BJ (cell line): Measurements from ENCODE around the gene PET100. TPM values are rescaled to one million over a fixed set of nuclear protein-coding genes. Genes with fewer than 3 reads are reported as not detected.

Experiments used
- CTCF ChIA-PET: fragments of 350-600 bp; formaldehyde crosslinking; extraction: SDS; loops from one replicate; lab custom pipeline; 2021; ENCODE audit warnings: antibody characterized with exemption, inconsistent platforms; lab: Yijun Ruan, JAX
- POLR2A ChIA-PET: fragments of 300-600 bp; sonication (Branson Sonifier 250); formaldehyde crosslinking; extraction: SDS; loops from one replicate; lab custom pipeline; 2021; ENCODE audit warnings: antibody characterized with exemption; lab: Charles Lee
- DNase-seq: peaks from one replicate; pipeline ENCODE4 v3.0.0-alpha.2; 2011; ENCODE audit warnings: low read depth
- H3K27me3 ChIP-seq: 2 replicates; pipeline ENCODE4 v1.6.0; 2011; ENCODE audit warnings: low read length; ENCODE audit not compliant: control insufficient read depth, insufficient read depth
- H3K36me3 ChIP-seq: 2 replicates; pipeline ENCODE4 v1.5.1; 2011; ENCODE audit warnings: low read length; ENCODE audit not compliant: control insufficient read depth, insufficient read depth
- H3K4me3 ChIP-seq: 2 replicates; pipeline ENCODE4 v1.5.1; 2011; ENCODE audit warnings: low read depth, mild to moderate bottlenecking, control low read depth, low read length
- polyA plus RNA-seq: library from polyadenylated mRNA; depleted of rRNA; stranded (reverse); fragments of >200 nt; gene quantifications from 2 replicates; pipeline ENCODE4 v1.2.3, GENCODE V29; 2011
- TF ChIP-seq, protein P1 (sequence below): IDR thresholded peaks from 2 replicates; pipeline ENCODE4 v1.5.1; 2011; ENCODE audit warnings: low read depth, mild to moderate bottlenecking, control low read depth, inconsistent platforms, low read length, moderate library complexity; ENCODE audit not compliant: insufficient read depth

PET100 gene
- polyA plus RNA-seq, 1 experiment: 8.9 TPM

DNA sequence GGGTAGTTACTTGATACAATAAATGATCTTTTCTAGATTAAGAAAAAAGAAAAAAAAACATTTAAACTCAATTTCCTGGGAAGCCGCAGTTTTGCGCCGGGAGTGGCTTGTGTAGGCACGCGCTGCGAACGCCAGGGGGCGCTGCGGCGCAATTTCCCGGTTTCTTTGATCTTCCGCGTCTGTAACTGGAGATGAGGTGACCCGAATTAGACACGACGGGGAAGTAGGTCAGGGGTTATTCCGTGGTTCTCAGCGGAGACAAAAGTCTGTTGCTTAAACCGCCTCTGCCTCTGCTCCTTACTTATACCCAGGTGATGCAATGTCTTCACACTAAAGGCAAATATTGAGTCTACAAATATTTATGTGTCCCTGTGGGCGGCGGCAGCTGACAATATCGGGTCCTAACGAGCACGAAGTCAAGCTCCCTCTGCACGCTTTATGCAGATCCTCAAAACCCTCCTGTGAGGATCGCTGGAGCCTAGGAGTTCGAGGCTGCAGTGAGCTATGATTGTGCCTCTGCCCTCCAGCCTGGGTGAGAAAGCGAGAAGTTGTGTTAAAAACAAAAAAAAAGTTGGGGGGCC, 22.6 kb downstream of the PET100 start:
- DNase-seq: peak; percentile 19
- no peak overlapping the region; the same call in 1 of the 2 replicates for H3K4me3 ChIP-seq
- POLR2A ChIA-PET: no interaction called here
- H3K27me3 ChIP-seq: peaks cover 3% of the 10 kb centered on the region; the same call in 1 of the 2 replicates
- no peaks in the 10 kb centered on the region for H3K36me3 ChIP-seq
- TF ChIP-seq, protein P1, sequence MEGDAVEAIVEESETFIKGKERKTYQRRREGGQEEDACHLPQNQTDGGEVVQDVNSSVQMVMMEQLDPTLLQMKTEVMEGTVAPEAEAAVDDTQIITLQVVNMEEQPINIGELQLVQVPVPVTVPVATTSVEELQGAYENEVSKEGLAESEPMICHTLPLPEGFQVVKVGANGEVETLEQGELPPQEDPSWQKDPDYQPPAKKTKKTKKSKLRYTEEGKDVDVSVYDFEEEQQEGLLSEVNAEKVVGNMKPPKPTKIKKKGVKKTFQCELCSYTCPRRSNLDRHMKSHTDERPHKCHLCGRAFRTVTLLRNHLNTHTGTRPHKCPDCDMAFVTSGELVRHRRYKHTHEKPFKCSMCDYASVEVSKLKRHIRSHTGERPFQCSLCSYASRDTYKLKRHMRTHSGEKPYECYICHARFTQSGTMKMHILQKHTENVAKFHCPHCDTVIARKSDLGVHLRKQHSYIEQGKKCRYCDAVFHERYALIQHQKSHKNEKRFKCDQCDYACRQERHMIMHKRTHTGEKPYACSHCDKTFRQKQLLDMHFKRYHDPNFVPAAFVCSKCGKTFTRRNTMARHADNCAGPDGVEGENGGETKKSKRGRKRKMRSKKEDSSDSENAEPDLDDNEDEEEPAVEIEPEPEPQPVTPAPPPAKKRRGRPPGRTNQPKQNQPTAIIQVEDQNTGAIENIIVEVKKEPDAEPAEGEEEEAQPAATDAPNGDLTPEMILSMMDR: peak; percentile 97
- CTCF ChIA-PET: interaction anchor here (0.6 to 11.0 kb wide), 16 partner anchors 9 to 298 kb away, joined by 3 to 91 read pairs (median 6); partner anchors contain the start of genes MCEMP1, PET100, PNPLA6 and RETN

DNA sequence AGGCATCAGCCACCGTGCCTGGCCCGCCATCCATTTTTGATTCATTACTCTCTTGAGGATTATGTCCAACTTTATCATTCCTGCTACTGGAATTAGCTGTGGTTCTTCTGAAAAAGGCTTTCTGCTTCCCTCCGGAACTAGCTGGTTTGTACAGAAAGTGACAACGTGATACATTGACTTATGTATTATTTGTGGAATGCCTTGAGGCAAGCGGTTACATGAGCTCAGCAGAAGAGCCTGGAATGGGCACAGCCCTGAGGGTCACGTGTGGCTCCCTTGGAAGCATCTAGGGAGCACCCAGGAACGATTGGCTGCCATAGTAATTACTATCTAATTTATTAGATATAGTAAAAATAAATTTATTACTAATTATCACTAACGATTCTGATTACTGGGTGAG, 24.8 kb downstream of the PET100 start:
- ChIA-PET POLR2A (no interaction called here), CTCF (interaction anchor here (0.6 to 11.0 kb wide), 6 partner anchors 10 to 302 kb away, joined by 3 to 91 read pairs (median 7); partner anchors contain the start of gene TRAPPC5)
- TF ChIP-seq, protein P1: no peak
- peaks cover 3% of the 10 kb centered on the region; the same call in 1 of the 2 replicates for H3K27me3 ChIP-seq
- H3K36me3 ChIP-seq: no peaks in the 10 kb centered on the region
- no peak overlapping the region for H3K4me3 ChIP-seq
- no peak for DNase-seq

DNA sequence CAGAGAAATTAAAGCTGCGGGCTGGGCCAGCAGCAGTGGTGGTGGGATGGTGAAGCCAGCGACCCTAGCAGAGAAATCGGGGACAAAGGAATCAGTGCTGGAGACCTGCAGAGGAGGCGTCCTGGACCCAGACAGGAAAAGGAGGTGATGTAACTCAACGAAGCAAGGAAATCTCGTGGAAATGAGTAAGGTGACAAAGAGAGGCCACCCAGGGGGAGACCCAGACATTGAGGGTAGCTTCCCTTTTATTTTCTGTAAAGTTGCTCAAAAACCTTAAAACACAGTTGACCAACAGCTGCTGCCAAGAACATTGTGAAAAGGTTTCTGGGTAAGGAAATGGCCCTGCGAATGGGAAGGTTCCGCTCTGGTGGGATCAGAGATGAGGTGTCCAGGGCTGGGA, 26.0 kb downstream of the PET100 start:
- ChIA-PET CTCF (interaction anchor here (0.6 to 11.0 kb wide), 5 partner anchors 14 to 145 kb away, joined by 3 to 91 read pairs (median 3); partner anchors contain the start of gene TRAPPC5), POLR2A (no interaction called here)
- Histone ChIP-seq H3K27me3 (peaks cover under 1% of the 10 kb centered on the region; the same call in 1 of the 2 replicates), H3K36me3 (no peaks in the 10 kb centered on the region), H3K4me3 (no peak overlapping the region)
- no peak for DNase-seq
- TF ChIP-seq, protein P1: no peak

DNA sequence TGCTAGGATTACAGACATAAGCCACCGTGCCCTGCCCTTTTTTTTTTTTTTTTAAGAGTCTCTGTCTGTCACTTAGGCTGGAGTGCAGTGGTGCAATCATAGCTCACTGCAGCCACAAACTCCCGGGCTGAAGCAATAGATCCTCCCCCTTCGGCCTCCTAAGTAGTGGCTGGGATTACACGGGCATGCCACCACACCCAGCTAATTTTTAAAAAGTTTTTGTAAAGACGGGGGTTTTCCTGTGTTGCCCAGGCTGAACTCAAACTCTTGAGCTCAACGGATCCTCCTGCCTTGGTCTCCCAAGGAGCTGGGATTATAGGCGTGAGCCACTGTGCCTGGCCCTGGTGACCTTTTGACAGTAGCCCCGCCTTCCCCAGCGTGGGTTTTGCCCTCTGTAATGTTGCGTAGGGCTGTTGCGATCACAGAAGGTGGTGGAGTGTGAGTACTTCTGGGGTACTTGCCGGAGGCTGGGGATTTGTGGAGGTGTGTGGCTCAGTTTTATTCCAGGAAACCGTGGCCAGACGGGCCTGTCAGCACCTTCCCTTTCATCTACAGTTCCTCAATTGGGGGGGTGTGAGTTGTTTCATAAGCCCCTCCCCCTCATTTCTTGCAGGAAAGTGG, 27.6 kb downstream of the PET100 start:
- no peaks in the 10 kb centered on the region for H3K36me3 ChIP-seq
- no peak for DNase-seq
- TF ChIP-seq, protein P1: no peak
- POLR2A ChIA-PET: no interaction called here
- no peak overlapping the region for H3K4me3 ChIP-seq
- no peaks in the 10 kb centered on the region; the same call in 1 of the 2 replicates for H3K27me3 ChIP-seq
- CTCF ChIA-PET: interaction anchor here (1.0 to 11.0 kb wide), 3 partner anchors 23 to 303 kb away, joined by 4 to 91 read pairs (median 6); partner anchors contain the start of gene TRAPPC5

DNA sequence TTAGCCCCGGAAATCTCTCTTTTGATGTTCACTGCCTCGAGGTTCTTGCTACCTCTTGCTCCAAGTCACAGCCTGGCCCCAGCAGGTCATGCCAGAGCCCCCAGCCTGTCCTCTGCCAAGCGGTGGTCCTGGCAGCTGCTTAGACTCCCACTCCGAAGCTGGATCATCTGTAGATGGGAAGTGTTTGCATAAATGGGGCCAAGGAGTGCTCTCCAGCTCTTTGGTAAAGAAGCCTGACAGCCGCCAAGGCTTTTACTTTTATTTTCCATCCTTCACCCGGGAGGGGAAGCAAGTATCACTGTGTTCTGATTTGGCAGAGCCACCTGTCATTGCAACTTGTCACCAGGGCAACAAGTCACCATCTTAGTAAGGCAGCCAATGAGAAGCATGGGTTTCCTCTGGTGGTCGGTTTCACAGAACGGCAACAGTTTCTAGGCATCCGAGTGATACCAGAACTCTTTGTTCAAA, 28.7 kb downstream of the PET100 start:
- Histone ChIP-seq H3K4me3 (no peak overlapping the region), H3K27me3 (no peaks in the 10 kb centered on the region; the same call in 1 of the 2 replicates), H3K36me3 (no peaks in the 10 kb centered on the region)
- CTCF ChIA-PET: interaction anchor here (1.0 to 11.0 kb wide), 3 partner anchors 22 to 304 kb away, joined by 4 to 91 read pairs (median 6); partner anchors contain the start of gene TRAPPC5
- POLR2A ChIA-PET: no interaction called here
- DNase-seq: no peak
- TF ChIP-seq, protein P1: no peak
